Neural progenitor cell (in vitro differentiated cells): ENCODE data around the gene HNF4A. TPM values are rescaled to one million over a fixed set of nuclear protein-coding genes. Genes with fewer than 3 reads are reported as not detected.

Experiments used
- DNase-seq: peaks from one replicate; pipeline ENCODE4 v3.0.0-alpha.2; 2016; ENCODE audit warnings: low spot score
- H2AFZ ChIP-seq: fragments of 200-600 bp; sonication (generic); replicated peaks from 2 replicates; pipeline ENCODE4 v1.6.1; 2016; ENCODE audit warnings: antibody characterized with exemption
- H3F3A ChIP-seq: fragments of 200-600 bp; sonication (generic); 2 replicates; pipeline ENCODE4 v1.6.1; 2016; ENCODE audit warnings: antibody characterized with exemption, low read depth
- H3K27ac ChIP-seq: fragments of 200-600 bp; sonication (generic); 2 replicates; pipeline ENCODE4 v1.5.1; 2016; ENCODE audit warnings: mild to moderate bottlenecking
- H3K27me3 ChIP-seq: fragments of 200-600 bp; sonication (generic); 2 replicates; pipeline ENCODE4 v1.6.1; 2016; ENCODE audit warnings: mild to moderate bottlenecking, moderate library complexity
- H3K36me3 ChIP-seq: fragments of 200-600 bp; sonication (generic); 2 replicates; pipeline ENCODE4 v1.5.1; 2016
- H3K4me1 ChIP-seq: fragments of 200-600 bp; sonication (generic); 2 replicates; pipeline ENCODE4 v1.6.1; 2016; ENCODE audit warnings: mixed run types
- H3K4me2 ChIP-seq: fragments of 200-600 bp; sonication (generic); 2 replicates; pipeline ENCODE4 v1.6.1; 2016
- H3K4me3 ChIP-seq: fragments of 200-600 bp; sonication (generic); 2 replicates; pipeline ENCODE4 v1.5.1; 2016
- H3K79me2 ChIP-seq: fragments of 200-600 bp; sonication (generic); 2 replicates; pipeline ENCODE4 v1.6.1; 2016; ENCODE audit warnings: low read depth
- H3K9ac ChIP-seq: fragments of 200-600 bp; sonication (generic); 2 replicates; pipeline ENCODE4 v1.6.1; 2016
- H3K9me3 ChIP-seq: fragments of 200-600 bp; sonication (generic); 2 replicates; pipeline ENCODE4 v1.5.1; 2016; ENCODE audit warnings: low read depth
- H4K20me1 ChIP-seq: fragments of 200-600 bp; sonication (generic); 2 replicates; pipeline ENCODE4 v1.6.1; 2016; ENCODE audit warnings: low read depth
- H3K27ac Mint-ChIP-seq: 3 replicates; pipeline ENCODE4 v1.8.0; 2021; ENCODE audit warnings: mixed read lengths
- H3K27me3 Mint-ChIP-seq: 2 replicates; pipeline ENCODE4 v1.8.0; 2022; ENCODE audit warnings: low read depth, mild to moderate bottlenecking, inconsistent platforms, moderate library complexity, mixed read lengths; ENCODE audit not compliant: insufficient read depth
- H3K36me3 Mint-ChIP-seq: 3 replicates; pipeline ENCODE4 v1.8.0; 2021; ENCODE audit warnings: mixed read lengths
- H3K4me1 Mint-ChIP-seq: 3 replicates; pipeline ENCODE4 v1.8.0; 2021; ENCODE audit warnings: mixed read lengths
- H3K4me3 Mint-ChIP-seq: 3 replicates; pipeline ENCODE4 v1.8.0; 2021; ENCODE audit warnings: mild to moderate bottlenecking, moderate library complexity, mixed read lengths
- H3K9me3 Mint-ChIP-seq: 3 replicates; pipeline ENCODE4 v1.8.0; 2020; ENCODE audit warnings: mixed read lengths
- EZH2 ChIP-seq: fragments of 200-600 bp; sonication (generic); IDR thresholded peaks from 2 replicates; pipeline ENCODE4 v1.6.1; 2017; ENCODE audit warnings: antibody characterized with exemption, mild to moderate bottlenecking, moderate library complexity
- EZH2phosphoT487 ChIP-seq: fragments of 200-600 bp; sonication (generic); IDR thresholded peaks from 2 replicates; pipeline ENCODE4 v1.6.1; 2017; ENCODE audit warnings: antibody characterized with exemption
- total RNA-seq: library from RNA; depleted of rRNA; stranded (reverse); fragments of >200 nt; gene quantifications from 2 replicates; pipeline ENCODE4 v1.2.3, GENCODE V29; 2015; ENCODE audit warnings: low replicate concordance
- TF ChIP-seq, protein P1 (sequence below): fragments of 200-600 bp; sonication (generic); IDR thresholded peaks from 2 replicates; pipeline ENCODE4 v1.5.1; 2017; ENCODE audit warnings: antibody characterized with exemption, mild to moderate bottlenecking

Gene HNF4A
- total RNA-seq, 1 donor from 2014 or later: 1.6 TPM

DNA sequence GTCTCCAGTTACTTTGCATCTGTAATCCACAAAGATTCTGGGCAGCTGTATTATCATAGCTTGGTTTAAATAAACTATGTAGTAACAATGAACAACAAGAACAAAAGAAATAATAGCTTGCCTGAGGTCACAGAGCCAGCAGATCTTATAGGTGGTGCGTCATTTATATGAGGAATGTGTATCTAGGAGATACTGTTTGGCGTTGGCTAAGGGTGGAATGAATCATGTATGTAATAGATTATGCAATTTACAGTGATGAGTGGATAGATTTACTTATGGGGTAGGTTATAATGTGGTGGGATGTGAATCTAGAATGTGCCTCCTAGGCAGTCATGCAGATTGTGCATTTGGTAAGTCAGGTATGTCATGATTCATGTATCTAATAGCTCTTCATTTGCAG lies 42.8 kb downstream of the HNF4A start:
- Histone ChIP-seq H3K4me2 (no peak overlapping the region), H3K27me3 (no peaks in the 10 kb centered on the region), H3K79me2 (no peaks in the 10 kb centered on the region), H4K20me1 (no peaks in the 10 kb centered on the region), H3K36me3 (no peaks in the 10 kb centered on the region), H3K27ac (no peak overlapping the region), H3F3A (no peaks in the 10 kb centered on the region), H3K4me1 (no peaks in the 10 kb centered on the region), H2AFZ (no peak overlapping the region), H3K4me3 (no peak overlapping the region), H3K9ac (no peak overlapping the region), H3K9me3 (no peaks in the 10 kb centered on the region)
- Mint-ChIP-seq H3K4me3 (no peak overlapping the region), H3K27me3 (peaks cover 4% of the 10 kb centered on the region), H3K4me1 (no peaks in the 10 kb centered on the region), H3K36me3 (no peaks in the 10 kb centered on the region), H3K27ac (no peak overlapping the region), H3K9me3 (no peaks in the 10 kb centered on the region)
- no peak for DNase-seq
- TF ChIP-seq EZH2 (no peak), EZH2phosphoT487 (no peak)
- TF ChIP-seq, protein P1, sequence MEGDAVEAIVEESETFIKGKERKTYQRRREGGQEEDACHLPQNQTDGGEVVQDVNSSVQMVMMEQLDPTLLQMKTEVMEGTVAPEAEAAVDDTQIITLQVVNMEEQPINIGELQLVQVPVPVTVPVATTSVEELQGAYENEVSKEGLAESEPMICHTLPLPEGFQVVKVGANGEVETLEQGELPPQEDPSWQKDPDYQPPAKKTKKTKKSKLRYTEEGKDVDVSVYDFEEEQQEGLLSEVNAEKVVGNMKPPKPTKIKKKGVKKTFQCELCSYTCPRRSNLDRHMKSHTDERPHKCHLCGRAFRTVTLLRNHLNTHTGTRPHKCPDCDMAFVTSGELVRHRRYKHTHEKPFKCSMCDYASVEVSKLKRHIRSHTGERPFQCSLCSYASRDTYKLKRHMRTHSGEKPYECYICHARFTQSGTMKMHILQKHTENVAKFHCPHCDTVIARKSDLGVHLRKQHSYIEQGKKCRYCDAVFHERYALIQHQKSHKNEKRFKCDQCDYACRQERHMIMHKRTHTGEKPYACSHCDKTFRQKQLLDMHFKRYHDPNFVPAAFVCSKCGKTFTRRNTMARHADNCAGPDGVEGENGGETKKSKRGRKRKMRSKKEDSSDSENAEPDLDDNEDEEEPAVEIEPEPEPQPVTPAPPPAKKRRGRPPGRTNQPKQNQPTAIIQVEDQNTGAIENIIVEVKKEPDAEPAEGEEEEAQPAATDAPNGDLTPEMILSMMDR: no peak

DNA sequence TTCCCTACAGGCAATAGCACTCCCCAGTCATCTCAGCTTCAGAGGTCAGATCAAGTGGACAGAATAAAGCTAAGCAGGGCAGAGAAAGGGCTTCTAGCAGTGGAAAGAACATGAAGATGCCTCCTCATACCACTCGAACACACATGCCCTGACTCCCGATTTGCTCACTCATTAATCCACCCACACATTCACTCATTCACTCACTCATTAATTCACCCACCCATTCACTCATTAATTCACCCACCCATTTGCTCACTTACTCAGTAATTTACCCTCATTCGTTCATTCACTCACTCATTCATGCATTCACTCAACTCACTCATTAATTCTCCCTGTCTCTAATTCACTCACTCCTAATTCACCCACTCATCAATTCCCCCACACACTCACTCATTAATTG lies 43.9 kb downstream of the HNF4A start:
- no peak overlapping the region for H3K9ac ChIP-seq
- H3F3A ChIP-seq: no peaks in the 10 kb centered on the region
- no peaks in the 10 kb centered on the region for H3K9me3 Mint-ChIP-seq
- no peaks in the 10 kb centered on the region for H3K79me2 ChIP-seq
- no peaks in the 10 kb centered on the region for H3K36me3 Mint-ChIP-seq
- no peaks in the 10 kb centered on the region for H3K36me3 ChIP-seq
- no peak overlapping the region for H3K4me3 ChIP-seq
- H3K27ac Mint-ChIP-seq: no peak overlapping the region
- no peak overlapping the region for H3K27ac ChIP-seq
- TF ChIP-seq EZH2phosphoT487 (no peak), EZH2 (no peak)
- TF ChIP-seq, protein P1: no peak
- H3K4me2 ChIP-seq: no peak overlapping the region
- H3K4me1 Mint-ChIP-seq: no peaks in the 10 kb centered on the region
- H2AFZ ChIP-seq: no peak overlapping the region
- no peaks in the 10 kb centered on the region for H3K9me3 ChIP-seq
- no peak for DNase-seq
- H4K20me1 ChIP-seq: no peaks in the 10 kb centered on the region
- H3K27me3 ChIP-seq: no peaks in the 10 kb centered on the region
- H3K4me3 Mint-ChIP-seq: no peak overlapping the region
- H3K27me3 Mint-ChIP-seq: peaks cover 3% of the 10 kb centered on the region
- no peaks in the 10 kb centered on the region for H3K4me1 ChIP-seq

DNA sequence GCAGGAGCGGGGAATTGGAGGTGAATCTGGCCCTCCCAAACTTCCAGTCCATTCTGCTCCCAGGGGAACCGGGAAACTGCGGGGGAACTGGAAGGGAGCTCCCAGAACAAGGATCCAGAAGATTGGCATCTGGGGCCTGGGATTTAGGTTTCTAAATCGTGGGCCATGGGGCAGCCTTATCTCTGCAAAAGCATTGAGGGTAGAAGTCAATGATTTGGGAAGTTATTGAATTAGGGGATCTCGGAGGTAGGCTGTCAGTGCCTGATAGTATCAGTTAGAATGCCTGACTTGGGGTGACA lies 45.1 kb downstream of the HNF4A start:
- Mint-ChIP-seq H3K4me1 (no peaks in the 10 kb centered on the region), H3K9me3 (no peaks in the 10 kb centered on the region), H3K27me3 (peaks cover 4% of the 10 kb centered on the region), H3K27ac (no peak overlapping the region), H3K4me3 (no peak overlapping the region), H3K36me3 (no peaks in the 10 kb centered on the region)
- H3K27me3 ChIP-seq: no peaks in the 10 kb centered on the region
- H3K79me2 ChIP-seq: no peaks in the 10 kb centered on the region
- H3K4me2 ChIP-seq: no peak overlapping the region
- TF ChIP-seq, protein P1: no peak
- TF ChIP-seq EZH2: no peak
- TF ChIP-seq EZH2phosphoT487: no peak
- H3K4me3 ChIP-seq: no peak overlapping the region
- no peaks in the 10 kb centered on the region for H3F3A ChIP-seq
- no peaks in the 10 kb centered on the region for H4K20me1 ChIP-seq
- no peaks in the 10 kb centered on the region for H3K36me3 ChIP-seq
- no peaks in the 10 kb centered on the region for H3K4me1 ChIP-seq
- H2AFZ ChIP-seq: no peak overlapping the region
- no peaks in the 10 kb centered on the region for H3K9me3 ChIP-seq
- DNase-seq: no peak
- no peak overlapping the region for H3K27ac ChIP-seq
- H3K9ac ChIP-seq: no peak overlapping the region
